Measurements from ENCODE around the gene RBMX2. TPM values are rescaled to one million over a fixed set of nuclear protein-coding genes. Genes with fewer than 3 reads are reported as not detected.
A peak's percentile ranks its signal among the peaks of the same experiment; 100 is the strongest.
"Not testable (repeated sequence)": the region's sequence is repeated elsewhere in the genome, so short reads cannot be mapped to it uniquely, and the experiment has no call there.

The RBMX2 gene
- 37.2 TPM for polyA plus RNA-seq (2013, experiment 1 of 2)
- 35.8 TPM for polyA plus RNA-seq (2013, experiment 2 of 2)

DNA sequence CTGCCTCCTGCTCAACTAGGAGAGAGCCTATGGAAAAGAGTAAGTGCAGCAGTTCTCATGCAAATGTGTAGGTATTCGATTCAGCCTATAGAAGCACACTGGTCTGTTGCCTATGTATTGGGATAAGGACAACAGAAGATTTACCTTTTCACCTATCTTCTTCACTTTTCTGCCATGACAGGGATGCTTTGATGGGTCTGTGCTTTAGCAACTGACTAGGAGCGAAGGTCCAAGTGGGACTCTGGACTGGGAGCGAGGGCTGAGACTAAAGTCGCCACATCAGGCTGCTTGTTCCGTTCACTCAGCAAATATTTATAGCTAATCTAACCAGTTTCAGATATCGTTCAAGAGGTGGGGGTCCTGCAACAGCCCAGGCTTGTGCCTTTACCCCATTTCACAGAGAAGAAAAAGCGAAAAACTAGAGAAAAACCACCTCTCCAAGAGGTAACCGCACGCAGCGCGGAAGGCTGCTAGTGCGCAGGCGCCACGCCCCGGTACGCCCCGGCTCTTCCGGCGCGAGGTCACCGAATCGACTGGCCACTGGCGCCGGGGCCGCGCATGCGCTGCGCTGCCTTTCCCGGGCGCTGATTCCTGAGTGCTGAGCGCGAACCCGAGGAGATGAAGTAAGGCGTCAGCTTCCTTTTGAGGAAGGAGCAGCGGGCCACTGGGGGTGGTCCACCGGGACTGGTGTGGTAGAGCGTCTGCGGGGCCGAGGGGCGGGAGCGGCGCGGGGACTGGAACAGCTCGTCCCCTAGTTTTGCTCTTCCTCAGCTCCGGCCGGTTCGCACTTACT is at the start of gene RBMX2:
Gene RBMX2 (plus strand): TSS at position 573 of the 793 bp plus-strand sequence. CDS start 46 bp downstream, at position 619.
- no peak within 1 kb of the TSS for H4K5ac ChIP-seq (ENCODE audit: low read length)
- peak; percentile 82 for DNase-seq
- H3K36me3 ChIP-seq (ENCODE audit: control insufficient read depth, insufficient read depth, low read length) = no peaks in the 10 kb centered on the region
- H3K27ac ChIP-seq (ENCODE audit: low read depth, low read length) = no peak within 1 kb of the TSS
- no CpG with 5 or more reads among the region's 47 CpGs for WGBS (ENCODE audit: extremely low coverage, insufficient coverage, low lambda C conversion rate)
- peak within 1 kb of the TSS; percentile 74 for H3K9ac ChIP-seq (ENCODE audit: low read length)
- H4K8ac ChIP-seq (ENCODE audit: low read depth, low read length) = no peak within 1 kb of the TSS
- H3K56ac ChIP-seq (ENCODE audit: low read length) = peak within 1 kb of the TSS; percentile 81
- H2AK5ac ChIP-seq (ENCODE audit: low read length) = no peak within 1 kb of the TSS
- peak within 1 kb of the TSS; percentile 68 for H3K4ac ChIP-seq (ENCODE audit: low read depth, low read length)
- H3K79me1 ChIP-seq (ENCODE audit: low read length) = no peaks in the 10 kb centered on the region
- H3K4me2 ChIP-seq (ENCODE audit: low read length) = peak within 1 kb of the TSS; percentile 67
- no peaks in the 10 kb centered on the region for H3K4me1 ChIP-seq (ENCODE audit: control insufficient read depth, low read depth, low read length)
- no peak within 1 kb of the TSS for H2BK15ac ChIP-seq (replicated peaks; ENCODE audit: low read depth)
- peaks cover 3% of the 10 kb centered on the region for H3K79me2 ChIP-seq (ENCODE audit: control insufficient read depth, insufficient read depth, low read length)
- no peak within 1 kb of the TSS for H3K18ac ChIP-seq (ENCODE audit: low read length)
- no peak within 1 kb of the TSS for H3K23ac ChIP-seq (ENCODE audit: low read length)
- H2BK120ac ChIP-seq (ENCODE audit: low read depth, low read length) = no peak within 1 kb of the TSS
- H3K4me3 ChIP-seq (ENCODE audit: low read length) = peak within 1 kb of the TSS; percentile 52
- no peak within 1 kb of the TSS for H2BK5ac ChIP-seq (ENCODE audit: low read length)
- H3K27me3 ChIP-seq (ENCODE audit: insufficient read depth, low read length, poor library complexity) = no peaks in the 10 kb centered on the region

DNA sequence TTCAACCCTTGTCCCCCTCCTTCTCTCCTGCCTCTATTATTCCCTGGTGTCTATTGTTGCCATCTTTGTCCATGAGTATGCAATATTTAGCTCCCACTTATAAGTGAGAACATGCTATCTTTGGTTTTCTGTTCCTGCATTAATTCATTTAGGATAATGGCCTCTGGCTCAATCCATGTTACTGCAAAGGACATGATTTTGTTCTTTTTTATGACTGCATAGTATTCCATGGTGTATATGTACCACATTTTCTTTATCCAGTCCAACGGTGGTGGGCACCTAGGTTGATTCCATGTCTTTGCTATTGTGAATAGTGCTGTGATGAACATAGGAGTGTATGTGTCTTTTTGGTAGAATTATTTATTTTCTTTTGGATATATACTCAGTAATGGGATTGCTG is 49.7 kb upstream of the RBMX2 start:
- not testable (repeated sequence) for H2AK5ac ChIP-seq (ENCODE audit: low read length); H3K4me1 ChIP-seq (ENCODE audit: control insufficient read depth, low read depth, low read length); H4K5ac ChIP-seq (ENCODE audit: low read length); DNase-seq; H3K4me2 ChIP-seq (ENCODE audit: low read length); H2BK120ac ChIP-seq (ENCODE audit: low read depth, low read length); H3K27ac ChIP-seq (ENCODE audit: low read depth, low read length); H2BK5ac ChIP-seq (ENCODE audit: low read length); H3K56ac ChIP-seq (ENCODE audit: low read length); H3K79me1 ChIP-seq (ENCODE audit: low read length); H4K8ac ChIP-seq (ENCODE audit: low read depth, low read length); H3K4me3 ChIP-seq (ENCODE audit: low read length); H3K18ac ChIP-seq (ENCODE audit: low read length); H3K36me3 ChIP-seq (ENCODE audit: control insufficient read depth, insufficient read depth, low read length); H3K27me3 ChIP-seq (ENCODE audit: insufficient read depth, low read length, poor library complexity); H2BK15ac ChIP-seq (replicated peaks; ENCODE audit: low read depth); H3K4ac ChIP-seq (ENCODE audit: low read depth, low read length); H3K9ac ChIP-seq (ENCODE audit: low read length); H3K23ac ChIP-seq (ENCODE audit: low read length); H3K79me2 ChIP-seq (ENCODE audit: control insufficient read depth, insufficient read depth, low read length)
- no CpG with 5 or more reads among the region's 1 CpG for WGBS (ENCODE audit: extremely low coverage, insufficient coverage, low lambda C conversion rate)

DNA sequence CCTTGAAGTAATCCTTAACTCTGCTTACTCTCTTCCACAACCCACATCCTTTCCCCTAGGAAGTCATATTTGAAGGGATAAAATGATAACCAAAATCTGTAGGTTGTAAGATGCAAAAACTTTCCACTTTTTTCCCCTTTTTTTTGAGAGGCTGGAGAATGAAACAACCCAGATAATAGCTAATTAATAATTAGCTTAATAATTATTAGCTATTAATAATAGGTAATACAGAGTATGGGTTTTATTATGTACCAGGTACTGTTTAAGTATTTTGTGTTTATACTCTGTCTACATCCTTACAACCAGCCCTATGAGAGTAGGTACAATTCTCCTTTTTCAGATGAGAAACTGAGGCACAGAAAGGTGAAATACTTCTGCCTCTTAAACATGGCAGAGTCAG is 25.7 kb upstream of the RBMX2 start:
- Histone ChIP-seq H3K27me3 (ENCODE audit: insufficient read depth, low read length, poor library complexity) (no peaks in the 10 kb centered on the region), H2AK5ac (ENCODE audit: low read length) (no peak overlapping the region), H3K56ac (ENCODE audit: low read length) (no peak overlapping the region), H4K5ac (ENCODE audit: low read length) (no peak overlapping the region), H3K4ac (ENCODE audit: low read depth, low read length) (no peak overlapping the region), H3K27ac (ENCODE audit: low read depth, low read length) (no peak overlapping the region), H3K23ac (ENCODE audit: low read length) (no peak overlapping the region), H4K8ac (ENCODE audit: low read depth, low read length) (no peak overlapping the region), H3K9ac (ENCODE audit: low read length) (no peak overlapping the region), H3K36me3 (ENCODE audit: control insufficient read depth, insufficient read depth, low read length) (no peaks in the 10 kb centered on the region), H2BK120ac (ENCODE audit: low read depth, low read length) (no peak overlapping the region), H3K4me3 (ENCODE audit: low read length) (no peak overlapping the region), H3K4me1 (ENCODE audit: control insufficient read depth, low read depth, low read length) (no peaks in the 10 kb centered on the region), H3K79me2 (ENCODE audit: control insufficient read depth, insufficient read depth, low read length) (no peaks in the 10 kb centered on the region), H2BK15ac (replicated peaks; ENCODE audit: low read depth) (no peak overlapping the region), H3K79me1 (ENCODE audit: low read length) (no peaks in the 10 kb centered on the region), H3K4me2 (ENCODE audit: low read length) (no peak overlapping the region), H3K18ac (ENCODE audit: low read length) (no peak overlapping the region), H2BK5ac (ENCODE audit: low read length) (no peak overlapping the region)
- DNase-seq = no peak

- Histone ChIP-seq H3K18ac (ENCODE audit: low read length) (no peak overlapping the region), H3K4ac (ENCODE audit: low read depth, low read length) (no peak overlapping the region), H3K56ac (ENCODE audit: low read length) (no peak overlapping the region), H3K9ac (ENCODE audit: low read length) (no peak overlapping the region), H3K4me2 (ENCODE audit: low read length) (no peak overlapping the region), H2AK5ac (ENCODE audit: low read length) (no peak overlapping the region), H4K5ac (ENCODE audit: low read length) (no peak overlapping the region), H3K4me1 (ENCODE audit: control insufficient read depth, low read depth, low read length) (no peaks in the 10 kb centered on the region), H2BK15ac (replicated peaks; ENCODE audit: low read depth) (no peak overlapping the region), H3K27ac (ENCODE audit: low read depth, low read length) (no peak overlapping the region), H4K8ac (ENCODE audit: low read depth, low read length) (no peak overlapping the region), H3K79me1 (ENCODE audit: low read length) (no peaks in the 10 kb centered on the region), H3K27me3 (ENCODE audit: insufficient read depth, low read length, poor library complexity) (no peaks in the 10 kb centered on the region), H3K4me3 (ENCODE audit: low read length) (no peak overlapping the region), H3K79me2 (ENCODE audit: control insufficient read depth, insufficient read depth, low read length) (no peaks in the 10 kb centered on the region), H3K36me3 (ENCODE audit: control insufficient read depth, insufficient read depth, low read length) (no peaks in the 10 kb centered on the region), H2BK120ac (ENCODE audit: low read depth, low read length) (no peak overlapping the region), H3K23ac (ENCODE audit: low read length) (no peak overlapping the region), H2BK5ac (ENCODE audit: low read length) (no peak overlapping the region)
- WGBS (ENCODE audit: extremely low coverage, insufficient coverage, low lambda C conversion rate) = no CpG with 5 or more reads among the region's 5 CpGs
- no peak for DNase-seq
These were observed 23.6 kb upstream of the RBMX2 start for GRCh38 chrX:130378024-130378669.

DNA sequence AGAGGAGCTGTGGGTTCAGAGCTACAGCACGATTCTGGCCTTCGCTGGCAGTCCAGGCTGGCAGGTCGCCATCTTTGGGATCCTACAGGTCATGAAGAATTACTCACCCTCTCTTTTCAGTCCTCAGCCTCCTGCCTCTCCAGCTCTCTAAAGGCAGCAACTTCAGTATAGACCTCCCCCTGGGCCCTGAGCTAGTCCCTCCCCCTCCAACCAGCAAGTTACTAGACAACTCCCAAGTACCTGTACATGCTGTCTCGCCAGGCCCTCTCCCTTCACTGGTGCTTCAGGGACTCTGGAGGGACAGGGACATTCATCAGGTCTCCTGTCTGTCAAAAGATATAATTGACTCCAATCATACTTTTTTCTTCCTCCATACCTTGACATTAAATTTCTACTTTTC is 16.3 kb upstream of the RBMX2 start, which contains the start of gene GPR119:
Gene GPR119 (minus strand): TSS at position 155 of the 400 bp plus-strand sequence. CDS start 227 bp downstream, outside the sequence.
- Histone ChIP-seq H3K4me1 (ENCODE audit: control insufficient read depth, low read depth, low read length) (no peaks in the 10 kb centered on the region), H3K36me3 (ENCODE audit: control insufficient read depth, insufficient read depth, low read length) (no peaks in the 10 kb centered on the region), H3K79me1 (ENCODE audit: low read length) (no peaks in the 10 kb centered on the region), H3K56ac (ENCODE audit: low read length) (no peak within 1 kb of the TSS), H2BK15ac (replicated peaks; ENCODE audit: low read depth) (no peak within 1 kb of the TSS), H3K4me3 (ENCODE audit: low read length) (no peak within 1 kb of the TSS), H3K23ac (ENCODE audit: low read length) (no peak within 1 kb of the TSS), H3K4ac (ENCODE audit: low read depth, low read length) (no peak within 1 kb of the TSS), H4K5ac (ENCODE audit: low read length) (no peak within 1 kb of the TSS), H3K27ac (ENCODE audit: low read depth, low read length) (no peak within 1 kb of the TSS), H2BK120ac (ENCODE audit: low read depth, low read length) (no peak within 1 kb of the TSS), H4K8ac (ENCODE audit: low read depth, low read length) (no peak within 1 kb of the TSS), H2AK5ac (ENCODE audit: low read length) (no peak within 1 kb of the TSS), H3K18ac (ENCODE audit: low read length) (no peak within 1 kb of the TSS), H3K9ac (ENCODE audit: low read length) (no peak within 1 kb of the TSS), H3K27me3 (ENCODE audit: insufficient read depth, low read length, poor library complexity) (no peaks in the 10 kb centered on the region), H3K4me2 (ENCODE audit: low read length) (no peak within 1 kb of the TSS), H2BK5ac (ENCODE audit: low read length) (no peak within 1 kb of the TSS), H3K79me2 (ENCODE audit: control insufficient read depth, insufficient read depth, low read length) (no peaks in the 10 kb centered on the region)
- no CpG with 5 or more reads among the region's 4 CpGs for WGBS (ENCODE audit: extremely low coverage, insufficient coverage, low lambda C conversion rate)
- DNase-seq = no peak

Measured in mesendoderm (in vitro differentiated cells).